Keratinocyte (primary cell): ENCODE measurements around the gene CDIP1. TPM values are rescaled to one million over a fixed set of nuclear protein-coding genes. Genes with fewer than 3 reads are reported as not detected.

ENCODE experiments used
- DNase-seq: peaks from one replicate; pipeline ENCODE4 v3.0.0-alpha.2; 2011; ENCODE audit warnings: low read depth, missing footprints, low spot score
- FAIRE-seq: peaks from 2 replicates; lab custom pipeline; 2011; peaks lifted over from hg19 to GRCh38; lab: Jason Lieb, UNC
- H2AFZ ChIP-seq: 2 replicates; pipeline ENCODE4 v1.6.0; 2012; ENCODE audit warnings: low read length, control low read depth, inconsistent platforms; ENCODE audit not compliant: control insufficient read depth
- H3K27ac ChIP-seq: 2 replicates; pipeline ENCODE4 v1.5.1; 2011; ENCODE audit warnings: low read length; ENCODE audit not compliant: control insufficient read depth, insufficient read depth
- H3K27me3 ChIP-seq: 3 replicates; pipeline ENCODE4 v1.6.0; 2011; ENCODE audit warnings: low read length; ENCODE audit not compliant: control insufficient read depth, insufficient read depth; ENCODE audit errors: extremely low read depth
- H3K36me3 ChIP-seq, 2 experiments: 2 replicates in 1 of 2; 3 replicates in 1 of 2; pipeline ENCODE4 v1.5.1; 2011; ENCODE audit warnings: low read length in 2 of 2, mild to moderate bottlenecking in 1 of 2; ENCODE audit not compliant: control insufficient read depth in 2 of 2, insufficient read depth in 2 of 2; ENCODE audit errors: extremely low read depth in 1 of 2
- H3K4me1 ChIP-seq: 3 replicates; pipeline ENCODE4 v1.5.1; 2011; ENCODE audit warnings: low read length; ENCODE audit not compliant: control insufficient read depth, insufficient read depth; ENCODE audit errors: extremely low read depth
- H3K4me2 ChIP-seq: 3 replicates; pipeline ENCODE4 v1.6.0; 2011; ENCODE audit warnings: low read depth, low read length; ENCODE audit not compliant: control insufficient read depth, insufficient read depth; ENCODE audit errors: extremely low read depth
- H3K4me3 ChIP-seq, 3 experiments: fragments of 200-600 bp in 1 of 3; sonication (generic) in 1 of 3; 2 replicates in 2 of 3; 3 replicates in 1 of 3; pipeline ENCODE4 v1.5.1; 2011 to 2016; ENCODE audit warnings: low read length in 3 of 3, mild to moderate bottlenecking in 3 of 3, control low read depth in 2 of 3, inconsistent platforms in 1 of 3, low read depth in 1 of 3, mixed read lengths in 1 of 3, mixed run types in 1 of 3, moderate library complexity in 1 of 3; ENCODE audit not compliant: control insufficient read depth in 2 of 3, insufficient read depth in 2 of 3; ENCODE audit errors: extremely low read depth in 1 of 3
- H3K79me2 ChIP-seq: 2 replicates; pipeline ENCODE4 v1.6.0; 2012; ENCODE audit warnings: low read length; ENCODE audit not compliant: control insufficient read depth, insufficient read depth
- H3K9ac ChIP-seq: 3 replicates; pipeline ENCODE4 v1.6.0; 2011; ENCODE audit warnings: low read length; ENCODE audit not compliant: control insufficient read depth, insufficient read depth; ENCODE audit errors: extremely low read depth
- H3K9me1 ChIP-seq: 3 replicates; pipeline ENCODE4 v1.6.0; 2011; ENCODE audit warnings: low read length; ENCODE audit not compliant: control insufficient read depth, insufficient read depth; ENCODE audit errors: extremely low read depth
- H3K9me3 ChIP-seq: 2 replicates; pipeline ENCODE4 v1.5.1; 2012; ENCODE audit warnings: low read depth, low read length; ENCODE audit not compliant: control insufficient read depth
- H4K20me1 ChIP-seq: 3 replicates; pipeline ENCODE4 v1.6.0; 2011; ENCODE audit warnings: low read length; ENCODE audit not compliant: control insufficient read depth, insufficient read depth; ENCODE audit errors: extremely low read depth
- EZH2 ChIP-seq: IDR thresholded peaks from one replicate; pipeline ENCODE4 v1.6.1; 2012; ENCODE audit warnings: inconsistent platforms, mild to moderate bottlenecking, low read length, moderate library complexity
- dilution Hi-C: fragments of 300-500 bp; cut with MboI; formaldehyde crosslinking; loops from one replicate; pipeline ENCODE4 v1.7.0; 2020; ENCODE audit warnings: low sequenced_read_pairs; ENCODE audit not compliant: extremely low pct_ligation_motif_present
- polyA plus RNA-seq, 5 experiments: library from polyadenylated mRNA; depleted of rRNA in 3 of 5; stranded (reverse) in 3 of 5; stranded (forward) in 1 of 5; unstranded in 1 of 5; fragments of >200 nt; gene quantifications; 1 replicate in 1 of 5; 2 replicates in 3 of 5; 3 replicates in 1 of 5; pipeline versions ENCODE4 v1.2.1 to v1.2.3, GENCODE V29; 2011 to 2012; ENCODE audit warnings: missing spikeins in 2 of 5, low read depth in 1 of 5, low replicate concordance in 1 of 5
- TF ChIP-seq, protein P1 (sequence below), 3 experiments: IDR thresholded peaks in 1 of 3; conservative IDR thresholded peaks in 1 of 3; optimal IDR thresholded peaks in 1 of 3; 2 replicates in 2 of 3; 3 replicates in 1 of 3; pipeline versions ENCODE3 to v1.5.1; 2011; ENCODE audit warnings: low read length in 3 of 3, mild to moderate bottlenecking in 3 of 3, moderate library complexity in 2 of 3, control low read depth in 1 of 3, inconsistent platforms in 1 of 3; ENCODE audit not compliant: insufficient read depth in 2 of 3; ENCODE audit errors: extremely low read depth in 1 of 3

CDIP1 gene
- polyA plus RNA-seq, 1 donor (not counting 4 experiments of a cell fraction or from before 2014, with no cell fraction given): 19.8 TPM

- H3K79me2 ChIP-seq: peaks cover 70% of the 10 kb centered on the region
- H3K27ac ChIP-seq: no peak overlapping the region
- dilution Hi-C loops: no loop called here
Observed at GRCh38 chr16:4505356-4506147, 33.0 kb downstream of the CDIP1 start.

DNA sequence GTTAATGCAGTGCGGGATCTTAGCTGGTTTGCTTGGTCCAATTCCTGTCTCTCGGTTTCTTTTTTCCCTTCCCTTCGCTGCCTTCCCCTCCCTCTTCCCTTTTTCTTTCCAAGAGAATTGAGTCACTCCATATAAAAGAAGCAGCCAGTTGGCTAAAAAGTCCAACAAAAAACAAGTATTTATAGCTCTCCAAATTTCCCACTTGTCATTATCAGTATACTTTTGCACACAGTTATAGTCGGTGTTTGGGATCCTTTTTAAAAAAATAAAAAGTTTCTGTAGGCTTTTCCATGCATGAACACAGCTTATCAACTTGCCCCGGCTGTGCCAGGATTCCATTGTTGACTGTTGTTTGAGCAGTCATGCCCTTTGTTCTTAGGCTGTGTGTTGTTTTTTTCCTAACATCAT is 37.5 kb downstream of the CDIP1 start:
- Histone ChIP-seq H3K27ac (peak overlapping the region; percentile 86), H3K9me3 (no peaks in the 10 kb centered on the region), H3K9me1 (peaks cover 10% of the 10 kb centered on the region), H3K9ac (peak overlapping the region; percentile 65), H3K4me3 (peak overlapping the region in 2 of 3 experiments; percentile 45 to 50), H3K36me3 (peaks cover 10 to 24% of the 10 kb centered on the region in 2 experiments), H4K20me1 (peaks cover 24% of the 10 kb centered on the region), H2AFZ (no peak overlapping the region), H3K4me1 (peaks cover 66% of the 10 kb centered on the region), H3K4me2 (peak overlapping the region; percentile 93), H3K79me2 (peaks cover 88% of the 10 kb centered on the region), H3K27me3 (no peaks in the 10 kb centered on the region)
- DNase-seq (no peak), FAIRE-seq (no peak)
- TF ChIP-seq, protein P1, sequence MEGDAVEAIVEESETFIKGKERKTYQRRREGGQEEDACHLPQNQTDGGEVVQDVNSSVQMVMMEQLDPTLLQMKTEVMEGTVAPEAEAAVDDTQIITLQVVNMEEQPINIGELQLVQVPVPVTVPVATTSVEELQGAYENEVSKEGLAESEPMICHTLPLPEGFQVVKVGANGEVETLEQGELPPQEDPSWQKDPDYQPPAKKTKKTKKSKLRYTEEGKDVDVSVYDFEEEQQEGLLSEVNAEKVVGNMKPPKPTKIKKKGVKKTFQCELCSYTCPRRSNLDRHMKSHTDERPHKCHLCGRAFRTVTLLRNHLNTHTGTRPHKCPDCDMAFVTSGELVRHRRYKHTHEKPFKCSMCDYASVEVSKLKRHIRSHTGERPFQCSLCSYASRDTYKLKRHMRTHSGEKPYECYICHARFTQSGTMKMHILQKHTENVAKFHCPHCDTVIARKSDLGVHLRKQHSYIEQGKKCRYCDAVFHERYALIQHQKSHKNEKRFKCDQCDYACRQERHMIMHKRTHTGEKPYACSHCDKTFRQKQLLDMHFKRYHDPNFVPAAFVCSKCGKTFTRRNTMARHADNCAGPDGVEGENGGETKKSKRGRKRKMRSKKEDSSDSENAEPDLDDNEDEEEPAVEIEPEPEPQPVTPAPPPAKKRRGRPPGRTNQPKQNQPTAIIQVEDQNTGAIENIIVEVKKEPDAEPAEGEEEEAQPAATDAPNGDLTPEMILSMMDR (optimal IDR thresholded peaks at IDR 0.05 in 1 of 3, IDR thresholded peaks at IDR 0.05 in 1 of 3, conservative IDR thresholded peaks at IDR 0.05 in 1 of 3; ENCODE audit: extremely low read depth in 1 of 3, insufficient read depth in 2 of 3, low read length in 3 of 3): no peak
- no peak for TF ChIP-seq EZH2
- dilution Hi-C loops: no loop called here

More at GRCh38 chr16:4505356-4506147, 33.0 kb downstream of the CDIP1 start:
- Histone ChIP-seq H4K20me1 (peaks cover 25% of the 10 kb centered on the region), H3K9me3 (no peaks in the 10 kb centered on the region), H3K4me1 (peaks cover 27% of the 10 kb centered on the region), H3K4me3 (no peak overlapping the region), H2AFZ (no peak overlapping the region), H3K36me3 (peaks cover 31 to 47% of the 10 kb centered on the region in 2 experiments), H3K27me3 (no peaks in the 10 kb centered on the region), H3K9ac (no peak overlapping the region), H3K4me2 (no peak overlapping the region), H3K9me1 (peaks cover 8% of the 10 kb centered on the region)
- DNase-seq (no peak), FAIRE-seq (no peak)
- TF ChIP-seq, protein P1 (optimal IDR thresholded peaks at IDR 0.05 in 1 of 3, IDR thresholded peaks at IDR 0.05 in 1 of 3, conservative IDR thresholded peaks at IDR 0.05 in 1 of 3; ENCODE audit: extremely low read depth in 1 of 3, insufficient read depth in 2 of 3, low read length in 3 of 3): no peak
- TF ChIP-seq EZH2: no peak
